Measurements from ENCODE around the gene MAML3.

- no peak for TF ChIP-seq CTCF (IDR thresholded peaks at IDR 0.05)
- no peak for TF ChIP-seq POLR2A (IDR thresholded peaks at IDR 0.05)
Observed at GRCh38 chr4:139826426-139826825, 327.6 kb downstream of the MAML3 start.

All from lower leg skin (tissue), 3 donors.